HS-5 (cell line): ENCODE measurements around the gene APOBEC3H.
"Not testable (repeated sequence)": the region's sequence is repeated elsewhere in the genome, so short reads cannot be mapped to it uniquely, and the experiment has no call there.

ENCODE experiments used
- DNase-seq: peaks from one replicate; pipeline ENCODE4 v3.0.0-alpha.2; 2012; ENCODE audit warnings: low read depth

Gene APOBEC3H

DNA sequence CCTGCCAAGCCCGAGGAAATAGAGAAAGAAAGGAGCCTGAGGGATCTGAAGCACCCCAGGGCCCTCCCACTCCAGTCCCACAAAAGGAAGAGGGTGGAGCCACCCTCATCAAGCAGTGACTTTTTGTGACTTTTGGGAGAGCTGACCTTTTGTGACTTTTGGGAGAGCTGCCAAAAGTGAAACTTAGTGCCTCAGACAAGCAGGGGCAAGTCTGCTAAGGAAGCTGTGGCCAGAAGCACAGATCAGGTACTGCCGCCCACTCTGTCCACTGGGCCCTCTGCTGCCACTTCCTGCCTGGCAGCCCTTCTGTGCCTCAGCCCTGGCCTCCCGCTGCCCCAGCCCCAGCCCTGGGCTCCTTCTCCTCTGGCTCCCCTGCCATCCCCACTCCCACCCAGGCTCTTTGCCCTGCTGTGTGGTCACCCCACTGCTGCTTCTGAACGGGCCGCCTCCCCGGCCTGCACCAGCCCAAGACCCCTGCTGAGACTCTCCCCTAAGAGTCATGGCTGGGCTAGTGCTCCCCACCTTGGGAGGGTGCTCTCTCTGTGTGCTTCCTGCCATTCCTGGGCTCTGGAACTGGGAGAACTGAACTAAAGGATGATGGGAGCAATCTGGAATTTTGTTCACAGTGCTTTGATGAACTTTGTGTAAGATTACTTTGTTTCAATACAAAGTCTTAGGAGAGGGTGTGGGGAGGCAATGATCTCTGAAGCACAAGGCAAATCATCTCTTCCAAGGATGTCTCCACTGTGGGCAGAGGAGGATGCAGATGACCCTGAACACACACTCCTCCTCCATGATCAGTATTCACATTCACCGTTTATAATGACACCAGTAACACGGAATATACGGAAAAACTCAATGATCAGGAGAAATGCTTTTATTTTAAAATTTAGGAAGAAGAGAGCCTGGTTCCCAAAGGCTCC, at the start of gene APOBEC3H:
Gene APOBEC3H (plus strand): TSS at position 147 of the 923 bp plus-strand sequence. CDS start 3,035 bp downstream, outside the sequence.
- DNase-seq: no peak

DNA sequence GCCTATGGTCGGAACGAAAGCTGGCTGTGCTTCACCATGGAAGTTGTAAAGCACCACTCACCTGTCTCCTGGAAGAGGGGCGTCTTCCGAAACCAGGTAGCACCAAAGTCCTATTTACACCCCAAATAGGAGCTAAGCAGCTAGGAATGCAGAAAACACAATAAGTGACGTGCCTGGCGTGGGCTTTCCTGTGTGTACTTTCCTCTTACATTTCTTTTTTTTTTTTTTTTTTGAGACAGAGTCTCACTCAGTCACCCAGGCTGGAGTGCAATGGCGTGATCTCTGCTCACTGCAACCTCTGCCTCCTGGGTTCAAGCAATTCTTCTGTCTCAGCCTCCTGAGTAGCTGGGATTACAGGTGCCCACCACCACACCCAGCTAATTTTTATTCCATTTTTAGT, 47.6 kb upstream of the APOBEC3H start:
- not testable (repeated sequence) for DNase-seq

DNA sequence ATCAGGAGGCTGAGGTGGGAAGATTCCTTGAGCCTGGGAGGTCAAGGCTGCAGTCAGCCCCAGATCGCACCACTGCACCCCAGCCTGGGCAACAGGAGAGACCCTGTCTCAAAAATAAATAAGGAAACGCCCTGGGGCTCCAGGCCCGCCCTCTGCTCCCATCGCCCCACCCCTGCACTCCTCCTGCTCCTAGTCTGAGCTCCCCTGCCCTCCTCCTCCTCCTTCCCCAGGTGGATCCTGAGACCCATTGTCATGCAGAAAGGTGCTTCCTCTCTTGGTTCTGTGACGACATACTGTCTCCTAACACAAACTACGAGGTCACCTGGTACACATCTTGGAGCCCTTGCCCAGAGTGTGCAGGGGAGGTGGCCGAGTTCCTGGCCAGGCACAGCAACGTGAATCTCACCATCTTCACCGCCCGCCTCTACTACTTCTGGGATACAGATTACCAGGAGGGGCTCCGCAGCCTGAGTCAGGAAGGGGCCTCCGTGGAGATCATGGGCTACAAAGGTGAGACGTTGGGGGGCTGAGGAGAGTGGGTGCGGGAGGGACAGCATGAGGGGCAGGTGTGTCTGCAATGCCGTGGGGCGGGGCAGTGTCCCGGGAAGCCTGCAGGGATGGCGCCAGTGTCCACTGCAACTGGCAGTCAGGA, 45.1 kb upstream of the APOBEC3H start:
- not testable (repeated sequence) for DNase-seq

DNA sequence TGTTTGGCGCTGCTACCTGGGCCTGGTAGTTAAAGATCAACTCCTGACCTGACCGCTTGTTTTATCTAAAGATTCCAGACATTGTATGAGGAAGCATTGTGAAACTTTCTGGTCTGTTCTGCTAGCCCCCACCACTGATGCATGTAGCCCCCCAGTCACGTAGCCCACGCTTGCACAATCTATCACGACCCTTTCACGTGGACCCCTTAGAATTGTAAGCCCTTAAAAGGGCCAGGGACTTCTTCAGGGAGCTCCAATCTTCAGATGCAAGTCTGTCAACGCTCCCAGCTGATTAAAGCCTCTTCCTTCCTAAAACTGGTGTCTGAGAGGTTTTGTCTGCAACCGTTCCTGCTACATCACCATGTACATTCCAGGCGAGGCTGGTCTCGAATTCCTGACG, 41.4 kb upstream of the APOBEC3H start:
- DNase-seq: no peak

DNA sequence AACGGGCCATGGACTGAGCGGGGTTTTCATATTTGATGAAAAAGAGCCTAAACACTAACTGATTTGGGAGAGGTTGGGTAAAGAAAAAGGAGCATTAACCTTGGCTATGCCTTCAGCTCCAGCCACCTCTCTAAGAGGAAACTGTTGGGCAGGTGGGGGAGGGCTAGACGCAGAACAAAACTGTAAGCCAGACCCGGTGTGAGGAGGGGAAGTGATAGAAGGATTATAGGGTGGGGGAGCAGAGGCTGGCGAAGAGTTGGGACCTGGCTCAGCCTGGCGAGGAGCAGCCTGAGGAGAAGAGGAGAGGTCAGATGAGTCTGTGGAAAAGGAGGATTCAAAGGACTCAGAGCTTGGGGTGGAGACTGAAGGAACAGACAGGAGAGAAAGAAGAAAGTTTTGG, 35.8 kb upstream of the APOBEC3H start:
- not testable (repeated sequence) for DNase-seq

DNA sequence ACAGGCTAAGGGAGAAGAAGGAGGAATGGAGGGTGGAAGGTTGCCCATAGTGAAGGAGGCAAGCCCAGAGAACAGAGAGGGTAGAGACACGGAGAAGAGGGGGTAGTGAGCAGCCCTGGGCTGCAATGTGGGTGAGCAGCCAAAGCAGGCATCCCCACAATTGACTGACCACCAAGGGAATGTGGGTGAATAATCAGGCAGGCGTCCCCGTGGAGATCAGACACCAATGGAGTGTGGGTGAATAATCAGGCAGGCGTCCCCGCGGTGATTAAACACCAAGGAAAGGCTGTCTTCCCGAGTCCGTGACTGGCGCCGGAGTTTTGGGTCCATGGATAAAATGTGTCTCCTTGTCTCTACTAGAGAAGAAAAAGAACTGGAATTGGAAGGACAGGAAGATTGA, 35.1 kb upstream of the APOBEC3H start:
- DNase-seq: not testable (repeated sequence)

DNA sequence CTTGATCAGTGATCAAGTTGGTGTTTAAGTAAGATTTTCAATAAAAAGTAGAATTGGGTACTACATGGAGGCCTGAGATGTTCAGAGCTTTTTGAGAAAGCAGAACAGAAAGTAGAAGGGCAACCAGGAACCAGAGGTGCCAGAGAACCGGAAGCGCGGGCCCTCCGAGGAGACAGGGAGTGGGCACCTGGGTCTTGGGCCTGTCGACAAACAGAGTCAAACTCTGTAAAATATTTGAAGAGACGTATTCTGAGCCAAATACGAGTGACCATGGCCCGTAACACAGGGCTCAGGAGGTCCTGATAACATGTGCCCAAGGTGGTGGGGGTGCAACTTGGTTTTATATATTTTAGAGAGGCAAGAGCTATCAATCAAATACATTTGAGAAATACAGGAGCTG, 33.1 kb upstream of the APOBEC3H start:
- DNase-seq: not testable (repeated sequence)

DNA sequence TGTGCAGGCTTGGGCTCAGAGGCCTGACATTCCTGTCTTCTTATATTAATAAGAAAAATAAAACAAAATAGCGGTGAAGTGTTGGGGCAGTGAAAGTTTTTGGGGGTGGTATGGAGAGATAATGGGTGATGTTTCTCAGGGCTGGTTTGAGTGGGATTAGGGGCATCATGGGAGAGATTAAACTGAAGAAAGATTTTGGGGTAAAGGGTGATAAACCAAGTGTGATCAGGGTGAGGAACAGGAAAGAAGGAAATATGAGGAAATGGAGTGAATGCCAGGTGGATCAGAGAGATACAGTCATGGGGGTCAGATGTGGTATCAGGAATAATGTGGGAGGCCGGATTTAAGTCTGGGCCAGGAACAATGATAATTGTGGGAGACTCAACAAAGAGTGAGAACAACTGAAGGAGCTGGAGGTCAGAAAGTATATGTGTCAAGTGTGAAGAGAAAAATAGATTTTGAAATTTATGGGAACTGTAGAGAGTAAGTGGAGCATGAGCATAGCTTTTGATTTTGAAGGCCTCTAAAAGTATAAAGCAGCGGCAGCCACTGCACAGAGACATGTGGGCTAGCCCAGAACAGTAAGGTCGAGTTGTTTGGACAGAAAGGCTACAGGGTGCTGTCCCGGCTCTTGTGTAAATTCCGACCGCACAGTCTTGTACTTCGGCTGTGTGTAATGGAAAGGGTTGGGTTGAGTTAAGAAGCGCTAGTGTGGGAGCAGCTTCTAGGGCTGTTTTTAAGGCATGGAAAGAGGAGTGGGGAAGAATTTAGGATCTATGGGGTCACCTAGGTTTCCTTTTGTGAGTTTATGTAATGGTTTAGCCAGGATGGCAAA, 30.4 kb upstream of the APOBEC3H start:
- not testable (repeated sequence) for DNase-seq

DNA sequence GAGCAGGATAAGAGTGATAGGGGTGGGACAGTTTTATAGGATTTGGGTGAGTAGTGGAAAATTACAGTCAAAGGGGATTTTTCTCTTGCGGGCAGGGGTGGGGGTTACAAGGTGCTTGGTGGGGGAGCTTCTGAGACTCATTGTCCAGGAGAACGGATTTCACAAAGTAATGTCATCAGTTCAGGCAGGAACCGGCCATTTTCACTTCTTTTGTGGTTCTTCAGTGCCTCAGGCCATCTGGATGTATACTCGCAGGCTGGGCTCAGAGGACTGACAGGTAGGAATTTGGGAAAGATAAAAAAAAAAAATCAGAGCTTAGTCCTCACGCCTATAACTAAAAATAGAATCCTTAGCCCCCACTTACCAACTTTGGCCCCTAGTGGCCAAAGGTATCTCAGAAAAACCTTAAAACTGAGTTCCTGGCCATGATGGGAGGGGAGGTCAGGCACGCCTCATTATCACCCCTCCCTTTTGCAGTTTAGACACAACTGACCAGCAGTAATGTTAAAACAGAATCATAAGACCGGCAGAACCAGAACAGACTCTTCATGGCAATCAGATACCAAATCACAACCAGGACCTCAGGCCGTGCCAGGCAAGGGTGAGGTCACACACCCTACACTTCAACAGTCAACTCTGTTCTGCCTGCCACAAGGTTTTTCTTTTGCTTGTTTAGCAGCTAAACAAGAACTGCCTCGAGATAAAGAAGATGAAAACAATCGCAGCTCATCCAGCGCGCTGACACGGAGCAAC, 28.8 kb upstream of the APOBEC3H start:
- no peak for DNase-seq

DNA sequence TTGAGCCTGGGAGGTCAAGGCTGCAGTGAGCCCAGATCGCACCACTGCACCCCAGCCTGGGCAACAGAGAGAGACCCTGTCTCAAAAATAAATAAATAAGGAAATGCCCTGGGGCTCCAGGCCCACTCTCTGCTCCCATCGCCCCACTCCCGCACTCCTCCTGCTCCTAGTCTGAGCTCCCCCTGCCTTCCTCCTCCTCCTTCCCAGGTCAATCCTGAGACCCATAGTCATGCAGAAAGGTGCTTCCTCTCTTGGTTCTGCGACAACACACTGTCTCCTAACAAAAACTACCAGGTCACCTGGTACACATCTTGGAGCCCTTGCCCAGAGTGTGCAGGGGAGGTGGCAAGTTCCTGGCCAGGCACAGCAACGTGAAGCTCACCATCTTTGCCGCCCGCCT, 26.9 kb upstream of the APOBEC3H start:
- DNase-seq: no peak

DNA sequence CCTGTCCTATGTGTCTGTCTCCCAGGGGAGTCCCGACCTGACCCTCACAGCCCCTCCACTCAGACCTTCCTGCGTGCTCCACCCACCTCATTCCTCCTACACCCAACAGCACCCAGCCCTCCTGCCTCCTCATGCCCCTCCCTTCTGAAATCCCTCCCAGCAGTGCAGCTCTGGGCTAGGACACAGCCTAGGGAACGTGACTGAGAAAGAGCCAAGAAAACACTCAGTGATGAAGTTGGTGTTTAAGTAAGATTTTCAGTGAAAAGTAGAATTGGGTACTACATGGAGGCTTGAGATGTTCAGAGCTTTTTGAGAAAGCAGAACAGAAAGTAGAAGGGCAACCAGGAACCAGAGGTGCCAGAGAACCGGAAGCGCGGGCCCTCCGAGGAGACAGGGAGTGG, 24.5 kb upstream of the APOBEC3H start:
- not testable (repeated sequence) for DNase-seq

DNA sequence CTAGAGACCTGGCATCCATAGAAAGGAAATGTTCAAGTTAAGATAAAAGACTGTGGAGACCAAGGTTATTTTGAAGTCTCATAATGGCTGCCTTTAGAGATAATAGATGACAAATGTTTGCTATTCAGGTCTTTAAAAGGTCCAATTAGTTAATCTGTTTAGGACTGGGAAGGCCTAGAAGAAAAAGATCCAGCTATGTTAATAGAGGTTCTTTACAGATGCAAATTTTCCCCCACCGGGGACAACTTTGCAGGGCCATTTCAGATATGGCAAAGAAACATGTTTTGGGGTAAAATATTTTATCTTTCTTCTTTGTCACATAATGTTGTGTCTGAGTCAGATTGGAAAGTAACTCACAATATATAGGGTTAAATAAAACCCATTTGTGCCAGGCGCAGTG, 23.1 kb upstream of the APOBEC3H start:
- no peak for DNase-seq

DNA sequence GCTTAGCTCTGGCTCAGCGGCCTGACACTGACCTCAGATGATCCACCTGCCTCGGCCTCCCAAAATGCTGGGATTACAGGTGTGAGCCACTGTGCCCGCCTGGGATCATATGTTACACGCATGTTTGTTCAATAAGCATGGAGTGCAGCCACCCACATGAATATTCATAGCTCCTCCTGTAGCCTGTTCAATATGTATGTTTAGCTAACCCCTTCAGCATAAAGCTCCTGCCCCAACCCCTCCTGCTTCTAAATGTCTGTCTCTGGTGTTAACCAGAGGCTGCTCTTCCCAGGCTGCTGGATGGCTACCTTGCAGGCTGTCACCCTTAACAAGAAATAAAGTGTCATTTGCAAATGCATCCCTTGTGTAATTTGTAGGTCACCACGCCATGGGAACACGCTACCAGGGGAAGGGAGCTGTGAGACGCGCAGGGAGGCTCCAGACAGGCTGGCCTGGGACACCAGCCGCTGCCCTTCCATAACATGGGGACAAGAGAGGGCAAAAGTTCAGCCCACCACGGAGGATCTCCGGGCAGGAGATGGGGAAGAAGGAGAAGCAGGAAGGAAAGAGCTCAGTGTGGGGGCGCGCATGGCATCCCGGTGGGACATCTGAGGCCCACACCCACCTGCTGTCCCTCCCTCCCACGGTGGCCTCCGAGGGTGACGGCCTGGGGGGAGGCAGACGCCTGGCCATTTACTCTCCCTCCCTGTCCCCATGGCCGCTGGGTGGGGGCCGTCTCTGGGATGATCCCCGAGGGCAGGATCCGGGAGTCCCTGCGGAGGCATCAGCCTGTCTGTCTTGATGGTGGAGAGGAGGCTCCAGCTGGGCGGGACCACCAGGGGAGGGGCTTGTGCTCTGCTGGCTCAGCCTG, 20.7 kb upstream of the APOBEC3H start:
- not testable (repeated sequence) for DNase-seq

DNA sequence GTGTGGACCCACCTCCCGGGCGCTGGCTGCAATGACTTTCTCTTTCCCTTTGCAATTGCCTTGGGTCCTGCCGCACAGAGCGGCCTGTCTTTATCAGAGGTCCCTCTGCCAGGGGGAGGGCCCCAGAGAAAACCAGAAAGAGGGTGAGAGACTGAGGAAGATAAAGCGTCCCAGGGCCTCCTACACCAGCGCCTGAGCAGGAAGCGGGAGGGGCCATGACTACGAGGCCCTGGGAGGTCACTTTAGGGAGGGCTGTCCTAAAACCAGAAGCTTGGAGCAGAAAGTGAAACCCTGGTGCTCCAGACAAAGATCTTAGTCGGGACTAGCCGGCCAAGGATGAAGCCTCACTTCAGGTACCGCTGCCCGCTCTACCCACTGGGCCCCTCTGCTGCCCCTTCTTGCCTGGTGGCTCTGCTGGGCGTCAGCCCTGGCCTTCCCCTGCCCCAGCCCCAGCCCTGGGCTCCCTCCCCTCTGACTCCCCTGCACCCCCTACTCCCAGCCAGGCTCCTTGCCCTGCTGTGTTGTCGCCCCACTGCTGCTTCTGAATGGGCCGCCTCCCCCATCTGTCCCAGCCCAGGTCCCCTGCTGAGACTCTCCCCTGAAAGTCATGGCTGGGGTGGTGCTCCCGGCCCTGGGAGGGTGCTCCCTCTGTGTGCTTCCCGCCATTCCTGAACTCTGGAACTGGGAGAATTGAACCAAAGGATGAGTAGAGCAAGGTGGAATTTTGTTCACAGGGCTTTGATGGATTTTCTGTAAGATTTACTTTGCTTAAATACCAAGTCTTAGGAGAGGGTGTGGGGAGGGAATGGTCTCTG, 19.8 kb upstream of the APOBEC3H start, which contains the start of gene APOBEC3G:
Gene APOBEC3G (plus strand): TSS at position 250 of the 815 bp plus-strand sequence. CDS start 87 bp downstream, at position 337.
- DNase-seq: peak; percentile 18

DNA sequence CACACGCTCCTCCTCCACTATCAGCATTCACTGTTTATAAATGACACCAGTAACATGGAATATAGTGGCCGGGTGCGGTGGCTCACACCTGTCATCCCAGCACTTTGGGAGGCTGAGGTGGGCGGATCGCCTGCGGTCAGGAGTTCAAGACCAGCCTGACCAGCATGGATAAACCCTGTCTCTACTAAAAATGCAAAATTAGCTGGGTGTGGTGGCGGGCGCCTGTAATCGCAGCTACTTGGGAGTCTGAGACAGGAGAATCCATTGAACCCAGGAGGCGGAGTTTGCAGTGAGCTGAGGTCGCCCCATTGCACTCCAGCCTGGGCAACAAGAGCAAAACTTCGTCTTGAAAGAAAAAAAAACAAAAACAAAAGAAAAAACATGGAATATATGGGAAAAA, 19.1 kb upstream of the APOBEC3H start:
- not testable (repeated sequence) for DNase-seq

DNA sequence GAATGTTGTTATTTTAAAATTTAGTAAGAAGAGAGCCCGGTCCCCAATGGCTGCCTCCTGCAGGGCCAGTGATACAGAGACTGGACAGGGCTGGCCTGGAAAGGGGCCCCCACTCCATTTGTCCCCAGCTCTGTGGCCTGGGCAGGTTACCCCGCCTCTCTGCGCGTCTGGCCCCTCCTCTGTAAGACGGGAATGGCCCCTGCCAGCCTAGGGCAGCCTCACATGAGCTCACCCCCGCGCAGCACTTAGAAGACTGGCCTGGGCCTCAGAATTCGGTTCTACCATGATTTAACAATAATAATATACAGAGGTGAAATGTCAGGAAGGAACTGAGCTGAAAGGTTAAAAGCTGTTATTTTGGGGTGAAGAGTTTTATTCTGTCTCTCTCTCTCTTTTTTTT, 18.7 kb upstream of the APOBEC3H start:
- no peak for DNase-seq

DNA sequence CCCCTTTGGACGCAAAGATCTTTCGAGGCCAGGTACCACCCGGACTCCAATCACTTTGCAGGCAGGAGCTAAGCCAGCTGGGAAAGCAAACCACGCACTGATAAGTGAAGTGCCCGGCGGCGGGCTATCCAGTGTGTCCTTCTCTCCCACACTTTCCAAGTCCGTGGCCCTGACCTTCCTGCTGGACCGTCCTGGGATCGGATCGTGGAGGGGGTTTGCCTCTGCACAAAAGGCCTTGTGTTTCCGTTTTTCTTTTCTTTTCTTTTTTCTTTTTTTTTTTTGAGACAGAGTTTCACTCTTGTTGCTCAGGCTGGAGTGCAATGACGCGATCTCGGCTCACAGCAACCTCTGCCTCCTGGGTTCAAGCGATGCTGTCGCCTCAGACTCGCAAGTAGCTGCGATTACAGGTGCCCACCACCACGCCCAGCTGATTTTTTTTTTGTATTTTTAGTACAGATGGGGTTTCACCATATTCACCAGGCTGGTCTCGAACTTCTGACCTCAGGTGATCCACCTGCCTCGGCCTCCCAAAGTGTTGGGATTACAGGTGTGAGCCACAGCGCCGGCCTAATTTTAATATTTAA, 17.9 kb upstream of the APOBEC3H start:
- DNase-seq: not testable (repeated sequence)

DNA sequence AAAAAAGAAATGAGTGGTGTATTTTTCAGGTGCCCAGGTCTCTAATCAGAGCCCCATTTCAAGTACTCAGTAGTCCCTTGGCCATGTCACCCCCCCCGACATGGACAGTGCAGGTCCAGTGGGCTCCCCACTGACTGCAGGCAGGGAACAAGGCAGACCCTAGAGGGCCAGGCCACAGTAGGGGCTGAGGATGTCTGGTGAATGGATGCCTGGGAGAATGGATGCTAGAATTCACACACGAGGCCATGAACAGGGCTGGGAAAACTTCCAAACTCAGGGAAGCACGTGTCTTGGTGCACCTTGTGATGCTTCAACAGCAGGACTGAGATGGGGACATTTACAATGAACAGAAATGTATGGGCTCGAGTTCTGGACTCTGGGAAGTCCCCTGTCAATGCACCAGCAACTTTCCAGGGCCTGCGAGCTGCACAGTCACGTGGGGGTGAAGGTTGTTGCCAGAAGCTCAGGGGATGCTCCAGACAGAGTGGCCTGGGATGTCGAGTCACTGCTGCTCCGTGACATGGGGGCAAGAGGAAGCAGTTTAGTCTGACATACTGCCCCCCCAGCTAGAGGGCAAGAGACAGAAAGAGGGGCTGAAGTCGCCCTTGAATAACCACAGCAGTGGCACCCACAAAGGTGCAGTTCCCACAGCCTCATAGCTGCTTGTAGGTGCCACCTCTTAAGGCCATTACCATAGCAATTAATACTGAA, 16.8 kb upstream of the APOBEC3H start:
- DNase-seq: no peak
